Panc1 (cell line): ENCODE results near the gene INSYN2B.

Experiments
- POLR2AphosphoS5 ChIP-seq: IDR thresholded peaks from 2 replicates; pipeline ENCODE4 v1.6.1; 2012; ENCODE audit warnings: mild to moderate bottlenecking, low read depth, low read length, moderate library complexity
- SIN3A ChIP-seq: IDR thresholded peaks from 2 replicates; pipeline ENCODE4 v1.6.1; 2012; ENCODE audit warnings: low read depth, mild to moderate bottlenecking, low read length, moderate library complexity, borderline replicate concordance; ENCODE audit not compliant: insufficient read depth
- TCF7L2 ChIP-seq: IDR thresholded peaks from 2 replicates; pipeline ENCODE4 v1.6.1; 2011; ENCODE audit warnings: mild to moderate bottlenecking, low read depth, low read length, inconsistent platforms
- TF ChIP-seq, protein P1 (sequence below): fragments of 450-650 bp; IDR thresholded peaks from 2 replicates; pipeline ENCODE4 v1.5.1; 2017; ENCODE audit warnings: mild to moderate bottlenecking
- TF ChIP-seq, protein P2 (sequence below), 2 experiments: IDR thresholded peaks; 2 replicates each; pipeline ENCODE4 v1.6.1; 2011 to 2012; ENCODE audit warnings: low read depth in 2 of 2, control low read depth in 1 of 2, low read length in 1 of 2, mild to moderate bottlenecking in 1 of 2, moderate library complexity in 1 of 2; ENCODE audit not compliant: insufficient read depth in 1 of 2

DNA sequence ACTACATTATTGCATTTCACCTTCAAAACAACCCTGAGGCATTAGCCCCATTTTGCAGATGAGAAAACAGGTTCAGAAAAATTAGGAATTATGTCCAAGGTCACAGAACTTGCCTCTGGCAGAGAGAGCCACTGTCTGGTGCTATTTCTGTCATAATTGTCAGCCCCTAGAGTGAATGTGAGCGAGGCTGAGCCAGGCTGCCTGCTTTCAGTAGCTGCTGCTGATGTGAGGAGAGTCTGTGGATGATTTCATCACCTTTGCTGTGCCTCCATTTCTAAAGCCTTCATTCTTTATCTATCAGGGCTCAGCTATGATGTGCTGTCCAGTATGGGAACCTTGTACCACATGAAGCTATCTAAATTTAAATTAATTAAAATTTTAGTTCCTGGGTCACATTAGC, 71.4 kb downstream of the INSYN2B start:
- TF ChIP-seq, protein P1, sequence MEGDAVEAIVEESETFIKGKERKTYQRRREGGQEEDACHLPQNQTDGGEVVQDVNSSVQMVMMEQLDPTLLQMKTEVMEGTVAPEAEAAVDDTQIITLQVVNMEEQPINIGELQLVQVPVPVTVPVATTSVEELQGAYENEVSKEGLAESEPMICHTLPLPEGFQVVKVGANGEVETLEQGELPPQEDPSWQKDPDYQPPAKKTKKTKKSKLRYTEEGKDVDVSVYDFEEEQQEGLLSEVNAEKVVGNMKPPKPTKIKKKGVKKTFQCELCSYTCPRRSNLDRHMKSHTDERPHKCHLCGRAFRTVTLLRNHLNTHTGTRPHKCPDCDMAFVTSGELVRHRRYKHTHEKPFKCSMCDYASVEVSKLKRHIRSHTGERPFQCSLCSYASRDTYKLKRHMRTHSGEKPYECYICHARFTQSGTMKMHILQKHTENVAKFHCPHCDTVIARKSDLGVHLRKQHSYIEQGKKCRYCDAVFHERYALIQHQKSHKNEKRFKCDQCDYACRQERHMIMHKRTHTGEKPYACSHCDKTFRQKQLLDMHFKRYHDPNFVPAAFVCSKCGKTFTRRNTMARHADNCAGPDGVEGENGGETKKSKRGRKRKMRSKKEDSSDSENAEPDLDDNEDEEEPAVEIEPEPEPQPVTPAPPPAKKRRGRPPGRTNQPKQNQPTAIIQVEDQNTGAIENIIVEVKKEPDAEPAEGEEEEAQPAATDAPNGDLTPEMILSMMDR: no peak
- TF ChIP-seq, protein P2, sequence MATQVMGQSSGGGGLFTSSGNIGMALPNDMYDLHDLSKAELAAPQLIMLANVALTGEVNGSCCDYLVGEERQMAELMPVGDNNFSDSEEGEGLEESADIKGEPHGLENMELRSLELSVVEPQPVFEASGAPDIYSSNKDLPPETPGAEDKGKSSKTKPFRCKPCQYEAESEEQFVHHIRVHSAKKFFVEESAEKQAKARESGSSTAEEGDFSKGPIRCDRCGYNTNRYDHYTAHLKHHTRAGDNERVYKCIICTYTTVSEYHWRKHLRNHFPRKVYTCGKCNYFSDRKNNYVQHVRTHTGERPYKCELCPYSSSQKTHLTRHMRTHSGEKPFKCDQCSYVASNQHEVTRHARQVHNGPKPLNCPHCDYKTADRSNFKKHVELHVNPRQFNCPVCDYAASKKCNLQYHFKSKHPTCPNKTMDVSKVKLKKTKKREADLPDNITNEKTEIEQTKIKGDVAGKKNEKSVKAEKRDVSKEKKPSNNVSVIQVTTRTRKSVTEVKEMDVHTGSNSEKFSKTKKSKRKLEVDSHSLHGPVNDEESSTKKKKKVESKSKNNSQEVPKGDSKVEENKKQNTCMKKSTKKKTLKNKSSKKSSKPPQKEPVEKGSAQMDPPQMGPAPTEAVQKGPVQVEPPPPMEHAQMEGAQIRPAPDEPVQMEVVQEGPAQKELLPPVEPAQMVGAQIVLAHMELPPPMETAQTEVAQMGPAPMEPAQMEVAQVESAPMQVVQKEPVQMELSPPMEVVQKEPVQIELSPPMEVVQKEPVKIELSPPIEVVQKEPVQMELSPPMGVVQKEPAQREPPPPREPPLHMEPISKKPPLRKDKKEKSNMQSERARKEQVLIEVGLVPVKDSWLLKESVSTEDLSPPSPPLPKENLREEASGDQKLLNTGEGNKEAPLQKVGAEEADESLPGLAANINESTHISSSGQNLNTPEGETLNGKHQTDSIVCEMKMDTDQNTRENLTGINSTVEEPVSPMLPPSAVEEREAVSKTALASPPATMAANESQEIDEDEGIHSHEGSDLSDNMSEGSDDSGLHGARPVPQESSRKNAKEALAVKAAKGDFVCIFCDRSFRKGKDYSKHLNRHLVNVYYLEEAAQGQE (IDR thresholded peaks at IDR 0.05; ENCODE audit: insufficient read depth in 1 of 2, low read depth in 2 of 2, low read length in 1 of 2): no peak
- TF ChIP-seq POLR2AphosphoS5 (no peak), TCF7L2 (no peak), SIN3A (no peak)
